Measurements from ENCODE around the gene TUT4.
A peak's percentile ranks its signal among the peaks of the same experiment; 100 is the strongest.

The TUT4 gene

GRCh38 chr1:52472384-52472783 lies 80.5 kb downstream of the TUT4 start:
- DNase-seq (ENCODE audit: low spot score), result no peak

GRCh38 chr1:52469108-52469507 lies 83.8 kb downstream of the TUT4 start:
- DNase-seq (ENCODE audit: low spot score), result no peak

- no peak for DNase-seq (ENCODE audit: low spot score)
Measured at GRCh38 chr1:52463891-52464290, 89.0 kb downstream of the TUT4 start.

- DNase-seq (ENCODE audit: low spot score), result no peak
Measured at GRCh38 chr1:52461821-52462220, 91.1 kb downstream of the TUT4 start.

GRCh38 chr1:52460694-52461093 lies 92.2 kb downstream of the TUT4 start:
- no peak for DNase-seq (ENCODE audit: low spot score)

GRCh38 chr1:52455686-52456085 lies 97.2 kb downstream of the TUT4 start:
- no peak for DNase-seq (ENCODE audit: low spot score)

GRCh38 chr1:52454779-52455178 lies 98.1 kb downstream of the TUT4 start:
- no peak for DNase-seq (ENCODE audit: low spot score)

- no peak for DNase-seq (ENCODE audit: low spot score)
Measured at GRCh38 chr1:52454127-52454526, 98.8 kb downstream of the TUT4 start.

GRCh38 chr1:52444463-52444862 lies 108.4 kb downstream of the TUT4 start:
- no peak for DNase-seq (ENCODE audit: low spot score)

GRCh38 chr1:52439976-52440375 lies 112.9 kb downstream of the TUT4 start:
- no peak for DNase-seq (ENCODE audit: low spot score)

GRCh38 chr1:52436817-52437216 lies 116.1 kb downstream of the TUT4 start:
- DNase-seq (ENCODE audit: low spot score), result no peak

- DNase-seq (ENCODE audit: low spot score), result no peak
Measured at GRCh38 chr1:52435650-52436049, 117.2 kb downstream of the TUT4 start.

GRCh38 chr1:52435211-52435610 lies 117.7 kb downstream of the TUT4 start:
- no peak for DNase-seq (ENCODE audit: low spot score)

- DNase-seq (ENCODE audit: low spot score), result no peak
Measured at GRCh38 chr1:52432807-52433206, 120.1 kb downstream of the TUT4 start.

- DNase-seq (ENCODE audit: low spot score), result no peak
Measured at GRCh38 chr1:52427152-52427551, 125.7 kb downstream of the TUT4 start.

GRCh38 chr1:52426371-52426770 lies 126.5 kb downstream of the TUT4 start:
- DNase-seq (ENCODE audit: low spot score), result no peak

- DNase-seq (ENCODE audit: low spot score), result no peak
Measured at GRCh38 chr1:52424813-52425212, 128.1 kb downstream of the TUT4 start.

- DNase-seq (ENCODE audit: low spot score), result peak; percentile 39
Measured at GRCh38 chr1:52424231-52424636, 128.7 kb downstream of the TUT4 start.

GRCh38 chr1:52423771-52424170 lies 129.1 kb downstream of the TUT4 start:
- peak; percentile 76 for DNase-seq (ENCODE audit: low spot score)

GRCh38 chr1:52423055-52423454 lies 129.8 kb downstream of the TUT4 start:
- DNase-seq (ENCODE audit: low spot score), result no peak

- no peak for DNase-seq (ENCODE audit: low spot score)
Measured at GRCh38 chr1:52420713-52421112, 132.2 kb downstream of the TUT4 start.

- DNase-seq (ENCODE audit: low spot score), result no peak
Measured at GRCh38 chr1:52416811-52417210, 136.1 kb downstream of the TUT4 start.

GRCh38 chr1:52414942-52415341 lies 137.9 kb downstream of the TUT4 start:
- no peak for DNase-seq (ENCODE audit: low spot score)

- DNase-seq (ENCODE audit: low spot score), result no peak
Measured at GRCh38 chr1:52413410-52413989, 139.4 kb downstream of the TUT4 start.

- no peak for DNase-seq (ENCODE audit: low spot score)
Measured at GRCh38 chr1:52404975-52405338, 147.9 kb downstream of the TUT4 start.
